ENCODE measurements around the gene ATRX.
"Not testable (repeated sequence)": the region's sequence is repeated elsewhere in the genome, so short reads cannot be mapped to it uniquely, and the experiment has no call there.

Gene ATRX

DNA sequence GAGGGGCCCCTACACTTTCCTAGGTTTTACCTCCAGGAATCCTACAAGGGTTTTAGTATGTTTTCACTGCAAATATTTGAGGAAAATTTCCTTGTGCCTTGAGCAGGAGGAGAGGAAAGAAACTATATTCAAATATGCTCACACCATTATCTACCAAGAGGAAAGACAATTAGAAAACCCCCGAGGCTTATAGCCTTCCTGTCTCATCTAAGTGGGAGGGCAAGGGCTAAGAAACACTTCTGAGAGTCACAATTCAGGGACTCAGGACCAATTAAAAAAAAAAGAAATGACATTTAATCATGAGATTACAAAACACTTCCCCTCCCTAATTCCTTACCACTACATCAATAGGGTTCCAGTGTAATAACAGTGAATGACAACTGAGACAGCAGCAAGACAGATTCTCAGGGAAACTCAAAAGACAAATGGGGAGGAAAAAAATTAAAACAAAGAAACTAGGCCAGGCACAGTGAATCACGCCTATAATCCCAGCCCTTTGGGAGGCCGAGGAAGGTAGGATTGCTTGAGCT, 45.6 kb downstream of the ATRX start:
- DNase-seq (ENCODE audit: low read depth) = no peak

DNA sequence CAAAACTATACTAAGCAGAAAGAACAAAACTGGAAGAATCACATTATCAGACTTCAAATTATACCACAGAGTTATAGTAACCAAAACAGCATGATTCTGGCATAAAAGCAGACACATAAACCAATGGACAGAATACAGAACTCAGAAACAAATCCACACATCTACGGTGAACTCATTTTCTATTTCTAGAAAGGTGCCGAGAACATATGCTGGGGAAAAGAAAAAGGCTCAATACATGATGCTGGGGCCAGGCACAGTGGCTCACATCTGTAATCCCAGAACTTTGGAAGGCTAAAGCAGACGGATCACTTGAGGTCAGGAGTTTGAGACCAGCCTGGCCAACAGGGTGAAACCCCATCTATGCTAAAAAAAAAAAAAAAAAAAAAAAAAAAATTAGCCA, 52.7 kb downstream of the ATRX start:
- no peak for DNase-seq (ENCODE audit: low read depth)

DNA sequence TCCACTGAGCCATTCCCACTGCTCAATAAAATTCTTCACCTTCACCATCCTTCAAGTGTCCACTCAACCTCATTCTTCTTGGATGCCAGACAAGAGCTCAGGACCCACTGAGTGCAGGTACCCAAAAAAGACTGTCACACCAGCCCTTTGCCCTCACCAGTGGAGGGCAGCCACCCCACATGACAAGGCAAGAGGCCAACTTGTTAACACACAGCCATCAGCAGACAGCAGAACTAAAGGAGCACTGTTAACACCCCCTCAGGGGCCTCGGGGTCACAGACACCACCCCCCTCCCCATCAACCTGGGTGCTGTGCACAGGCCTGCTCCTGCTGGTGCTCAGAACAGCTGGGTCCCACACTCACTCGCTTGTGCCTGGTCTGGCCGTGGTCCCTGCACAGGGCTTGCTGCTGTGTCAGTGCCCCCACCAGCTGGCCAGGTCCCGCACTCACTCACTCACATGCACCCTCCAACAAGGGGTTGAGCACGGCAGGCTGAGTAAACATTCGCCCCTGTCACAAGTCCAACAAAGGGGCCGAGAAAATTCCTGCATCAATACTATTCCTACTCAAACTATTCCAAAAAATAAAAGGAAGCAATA, 54.1 kb downstream of the ATRX start:
- DNase-seq (ENCODE audit: low read depth) = no peak

DNA sequence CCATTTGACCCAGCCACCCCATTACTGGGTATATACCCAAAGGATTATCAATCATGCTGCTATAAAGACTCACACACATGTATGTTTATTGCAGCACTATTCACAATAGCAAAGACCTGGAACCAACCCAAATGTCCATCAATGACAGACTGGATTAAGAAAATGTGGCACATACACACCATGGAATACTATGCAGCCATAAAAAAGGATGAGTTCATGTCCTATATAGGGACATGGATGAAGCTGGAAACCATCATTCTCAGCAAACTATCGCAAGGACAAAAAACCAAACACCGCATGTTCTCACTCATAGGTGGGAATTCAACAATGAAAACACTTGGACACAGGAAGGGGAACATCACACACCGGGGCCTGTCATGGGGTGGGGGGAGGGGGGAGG, 59.9 kb downstream of the ATRX start:
- not testable (repeated sequence) for DNase-seq (ENCODE audit: low read depth)

DNA sequence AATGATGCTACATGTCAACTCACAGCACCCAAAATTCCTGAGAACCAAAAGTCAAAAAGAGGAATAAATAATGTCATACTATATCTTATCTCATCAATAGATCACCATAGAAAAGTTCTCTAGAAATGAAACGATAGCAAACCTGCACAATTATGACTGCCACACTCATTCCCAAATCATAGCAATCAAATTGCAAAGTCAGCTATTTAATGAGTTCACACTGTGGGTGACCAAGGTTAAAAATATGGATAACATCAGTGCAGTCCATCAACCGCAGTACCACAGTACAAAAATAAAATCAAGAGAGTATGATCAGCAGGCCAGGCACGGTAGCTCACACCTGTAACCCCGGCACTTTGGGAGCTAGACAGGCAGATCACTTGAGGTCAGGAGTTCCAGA, 62.3 kb downstream of the ATRX start:
- DNase-seq (ENCODE audit: low read depth) = no peak

DNA sequence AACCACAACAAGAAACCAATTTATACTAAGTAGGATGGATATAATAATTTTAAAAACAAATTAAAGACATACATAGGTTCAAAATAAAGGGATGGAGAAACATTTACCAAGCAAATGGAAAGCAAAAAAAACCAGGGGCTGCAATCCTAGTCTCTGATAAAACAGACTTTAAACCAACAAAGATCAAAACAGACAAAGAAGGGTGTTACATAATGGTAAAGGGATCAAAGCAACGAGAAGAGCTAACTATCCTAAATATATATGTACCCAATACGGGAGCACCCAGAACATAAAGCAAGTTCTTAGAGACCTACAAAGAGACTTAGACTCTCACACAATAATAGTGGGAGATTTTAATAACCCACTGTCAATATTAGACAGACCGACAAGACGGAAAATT, 66.6 kb downstream of the ATRX start:
- DNase-seq (ENCODE audit: low read depth) = no peak

DNA sequence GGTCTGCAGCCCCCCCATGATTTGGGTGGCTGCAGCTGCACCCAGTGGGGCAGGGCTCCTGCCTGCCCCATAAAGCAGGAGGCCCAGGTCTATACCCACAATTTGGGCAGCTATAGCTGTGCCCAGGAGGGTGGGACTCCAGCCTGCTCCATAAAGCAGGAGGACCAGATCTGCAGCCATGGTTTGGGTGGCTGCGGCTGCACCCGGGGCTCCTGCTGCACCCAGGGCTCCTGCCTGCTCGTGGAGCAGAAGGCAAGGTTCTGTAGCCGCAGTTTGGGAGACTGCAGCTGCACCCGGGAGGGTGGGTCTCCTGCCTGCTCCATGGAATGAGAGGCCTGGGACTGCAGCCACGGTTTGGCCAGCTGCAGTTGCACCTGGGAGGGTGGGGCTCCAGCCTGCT, 81.1 kb downstream of the ATRX start:
- no peak for DNase-seq (ENCODE audit: low read depth)

DNA sequence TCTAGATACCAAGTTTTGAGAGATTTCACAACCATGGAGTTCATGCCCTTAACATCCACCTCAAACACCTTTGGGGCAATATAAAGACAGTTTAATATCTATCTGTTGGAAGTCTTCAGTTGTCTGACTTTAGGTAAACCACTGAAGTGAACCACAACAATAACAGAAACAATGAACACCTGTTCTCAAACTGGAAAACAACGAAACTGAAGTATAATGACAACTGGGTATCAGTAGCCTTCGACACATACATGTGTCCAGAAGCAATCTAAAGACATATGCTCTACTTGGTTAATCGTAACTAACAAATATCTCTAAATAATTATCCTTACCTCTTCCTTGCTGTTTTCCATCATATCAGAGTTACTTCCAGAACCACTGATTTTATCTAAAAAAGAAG, 87.8 kb downstream of the ATRX start:
- no peak for DNase-seq (ENCODE audit: low read depth)

DNA sequence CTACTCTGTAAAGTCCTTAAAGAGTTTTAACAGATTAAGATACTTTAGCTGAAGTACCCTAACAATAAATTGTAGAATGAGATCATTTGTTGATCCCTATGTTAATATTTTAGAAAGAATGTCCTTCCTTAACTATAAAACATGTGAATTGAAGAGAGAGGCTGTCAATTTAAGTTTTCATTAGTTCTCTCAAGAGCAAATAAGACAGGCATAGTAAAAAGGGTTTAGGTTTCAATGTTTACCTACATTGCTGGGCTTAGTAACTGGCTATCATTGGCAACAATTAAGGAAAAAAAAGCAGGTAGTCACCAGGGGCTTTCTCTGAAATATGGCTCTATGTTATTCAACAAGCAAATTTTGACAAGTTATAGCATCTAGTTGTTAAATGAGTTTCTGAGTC, 91.5 kb downstream of the ATRX start:
- DNase-seq (ENCODE audit: low read depth) = no peak

DNA sequence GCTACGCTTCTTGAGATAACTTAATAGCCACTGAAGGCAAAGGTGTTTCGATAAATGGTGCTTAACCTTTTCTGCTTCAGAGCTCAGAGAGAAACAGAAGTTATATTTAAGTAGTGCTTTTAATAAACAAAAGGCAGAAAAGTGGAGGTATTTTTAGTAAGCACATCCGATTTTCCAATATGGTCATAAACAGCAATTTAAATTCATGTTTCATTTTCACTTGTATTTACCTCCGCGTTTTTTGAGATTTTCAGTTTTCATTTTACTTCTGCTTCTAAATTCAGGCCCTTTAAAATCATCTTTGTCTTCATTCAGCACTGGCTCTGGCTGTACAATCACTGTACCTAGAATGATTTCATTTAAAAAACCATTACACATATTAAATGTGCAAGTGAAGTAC, 92.4 kb downstream of the ATRX start:
- no peak for DNase-seq (ENCODE audit: low read depth)

DNA sequence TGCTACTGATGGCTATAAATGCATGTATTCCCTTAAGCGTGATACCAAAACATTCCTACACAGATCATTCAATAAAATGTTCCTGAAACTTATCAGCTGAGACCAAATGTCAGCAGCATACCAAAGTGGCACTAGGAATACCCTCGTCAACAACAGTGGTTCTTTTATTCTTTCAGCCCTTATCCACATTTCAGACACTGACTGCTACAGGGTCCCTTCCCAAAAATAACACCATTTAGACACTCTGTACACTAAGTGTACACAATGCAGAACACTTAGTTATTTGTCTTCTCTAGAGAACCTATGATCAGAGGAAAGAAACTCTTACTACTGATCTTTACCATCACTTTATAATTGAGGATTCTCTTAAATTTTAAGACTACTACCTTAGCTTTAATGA, 94.1 kb downstream of the ATRX start:
- DNase-seq (ENCODE audit: low read depth) = no peak

DNA sequence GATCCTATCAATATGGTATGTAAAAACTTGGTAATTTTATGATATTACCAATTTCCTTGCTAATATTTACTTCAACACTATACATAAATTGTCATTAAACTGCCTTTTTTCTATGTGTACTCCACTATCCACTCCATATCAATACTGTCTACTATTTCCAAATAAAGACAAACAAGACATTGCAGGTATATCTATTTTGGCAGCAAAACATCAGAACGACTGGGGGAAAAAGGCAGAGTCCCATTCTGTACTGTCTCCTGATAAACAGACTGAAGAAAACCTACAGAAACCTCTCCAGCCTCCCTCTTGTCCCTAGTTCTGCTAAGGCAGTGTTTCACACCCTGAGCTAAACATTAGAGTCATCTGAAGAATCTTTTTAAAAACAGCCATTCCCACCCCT, 96.6 kb downstream of the ATRX start:
- DNase-seq (ENCODE audit: low read depth) = no peak

DNA sequence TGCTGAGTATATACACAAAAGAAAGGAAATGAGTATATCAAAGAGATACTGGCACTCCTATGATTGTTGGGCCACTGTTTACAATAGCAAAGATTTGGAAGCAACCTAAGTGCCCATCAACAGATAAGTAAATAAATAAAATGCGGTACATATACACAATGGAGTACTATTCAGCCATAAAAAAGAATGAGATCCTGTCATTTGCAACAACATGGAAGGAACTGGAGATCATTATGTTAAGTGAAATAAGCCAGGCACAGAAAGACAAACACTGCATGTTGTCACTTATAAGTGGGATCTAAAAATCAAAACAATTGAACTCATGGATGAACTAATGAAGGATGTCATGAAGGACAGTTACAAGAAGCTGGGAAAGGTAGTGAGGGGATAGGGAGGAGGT, 100.3 kb downstream of the ATRX start:
- DNase-seq (ENCODE audit: low read depth) = not testable (repeated sequence)

DNA sequence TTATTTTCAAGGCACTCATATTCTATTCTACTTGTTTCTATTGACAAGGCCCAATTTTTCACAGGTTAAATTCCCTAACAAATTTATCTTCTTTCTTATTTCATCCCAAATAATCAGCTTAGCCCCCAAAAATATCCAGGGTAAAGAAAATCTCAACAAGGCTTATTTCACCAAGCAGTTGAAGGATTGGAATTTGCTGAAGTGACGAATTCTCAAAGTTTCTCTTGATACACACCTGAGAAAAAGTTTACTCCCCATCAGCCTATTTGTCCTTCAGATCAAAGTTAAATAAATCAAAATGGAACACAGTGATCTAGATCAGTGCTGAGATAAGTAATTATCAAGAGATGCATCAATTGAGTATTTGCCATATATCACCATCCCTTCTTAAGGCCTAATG, 106.9 kb downstream of the ATRX start:
- no peak for DNase-seq (ENCODE audit: low read depth)

DNA sequence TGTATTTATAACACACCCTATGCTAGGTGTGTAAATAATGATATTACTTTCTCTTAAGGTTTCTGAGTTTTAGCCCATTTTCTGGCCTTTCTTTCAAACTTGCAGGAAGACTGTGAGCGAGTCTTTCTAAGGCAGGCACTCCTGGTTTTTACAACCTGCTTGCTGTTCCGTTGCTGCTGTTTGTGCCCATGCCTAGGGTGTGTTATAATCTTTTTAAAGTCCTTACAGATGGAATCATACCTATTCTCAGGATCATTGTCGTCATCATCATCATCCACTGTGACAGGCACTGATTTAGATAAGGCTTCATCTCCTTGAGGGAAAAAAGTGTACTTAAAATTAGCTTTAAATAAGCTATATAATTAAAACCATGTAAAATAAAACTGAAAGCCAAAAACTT, 110.0 kb downstream of the ATRX start:
- DNase-seq (ENCODE audit: low read depth) = no peak

DNA sequence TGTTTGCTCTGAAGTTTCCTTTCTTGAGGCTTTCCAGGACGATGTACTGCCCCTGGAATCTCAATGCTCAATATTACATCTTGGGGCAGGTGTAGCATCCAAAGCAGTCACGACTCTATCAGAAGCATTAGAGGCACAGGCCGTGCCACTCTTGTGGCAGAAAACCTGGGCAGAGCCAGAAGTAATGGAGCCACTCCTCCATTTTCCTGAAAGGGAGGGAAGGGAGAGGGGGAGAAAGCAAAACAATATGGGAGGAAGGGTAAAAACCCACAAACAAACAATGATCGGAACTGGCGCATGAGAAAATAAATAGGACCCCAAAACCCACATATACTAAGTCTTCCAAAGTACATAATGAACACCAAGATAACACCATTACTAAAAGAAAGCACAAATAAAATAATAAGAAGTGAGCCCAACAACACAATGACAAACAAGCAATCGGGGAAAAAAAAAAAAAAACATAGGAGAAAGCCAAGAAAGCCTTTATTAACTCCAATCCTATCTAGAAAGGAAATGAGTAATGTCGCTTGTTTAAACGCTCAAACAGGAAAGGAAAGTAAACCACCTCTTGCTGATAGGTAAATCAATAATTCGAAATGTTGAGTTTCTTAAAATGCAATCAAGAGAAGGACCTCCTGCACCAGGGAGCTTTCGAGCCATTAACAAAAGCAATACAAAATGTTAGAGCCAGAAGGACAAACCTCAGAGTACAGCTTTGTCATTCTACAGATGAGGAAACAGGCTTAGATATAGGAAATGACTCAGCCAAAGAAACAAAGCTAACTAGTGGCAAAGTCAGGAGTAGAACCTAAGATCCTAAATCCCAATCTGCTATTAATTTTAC, 117.4 kb downstream of the ATRX start:
- no peak for DNase-seq (ENCODE audit: low read depth)

DNA sequence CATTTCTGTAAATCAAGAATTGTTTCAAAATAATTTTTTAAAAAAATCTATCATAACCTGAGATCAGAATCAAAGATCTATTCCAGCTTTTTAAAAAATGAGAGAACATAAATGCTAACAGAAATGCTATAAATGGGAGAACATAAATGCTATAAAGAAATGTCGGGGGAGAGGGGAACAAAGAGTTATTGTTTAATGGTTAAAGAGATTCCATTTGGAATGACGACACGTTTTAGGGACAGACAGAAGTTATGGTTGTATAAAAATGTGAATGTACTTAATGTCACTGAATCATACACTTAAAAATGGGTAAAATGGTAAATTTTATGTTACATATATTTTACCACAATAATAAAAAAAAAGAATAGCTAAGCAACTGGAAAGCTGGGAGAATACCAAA, 127.1 kb downstream of the ATRX start:
- no peak for DNase-seq (ENCODE audit: low read depth)

DNA sequence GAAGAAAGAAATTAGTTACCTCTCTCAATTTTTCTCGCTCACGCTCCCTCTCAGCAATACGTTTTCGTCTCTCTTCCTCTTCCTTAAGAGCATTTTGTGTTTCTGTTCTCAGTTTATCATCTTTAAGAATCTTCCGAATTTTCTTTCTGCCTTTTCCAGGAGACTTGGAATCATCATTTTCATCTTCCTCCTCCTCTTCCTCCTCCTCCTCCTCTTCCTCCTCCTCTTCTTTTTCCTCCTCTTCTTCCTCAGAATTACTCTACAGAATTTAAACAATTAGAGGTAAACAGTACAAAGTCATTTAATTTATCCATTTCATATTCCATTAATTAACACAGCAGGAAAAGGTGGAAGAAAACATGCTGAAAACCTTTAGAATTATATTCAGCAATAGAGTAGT, 133.9 kb downstream of the ATRX start:
- DNase-seq (ENCODE audit: low read depth) = no peak

DNA sequence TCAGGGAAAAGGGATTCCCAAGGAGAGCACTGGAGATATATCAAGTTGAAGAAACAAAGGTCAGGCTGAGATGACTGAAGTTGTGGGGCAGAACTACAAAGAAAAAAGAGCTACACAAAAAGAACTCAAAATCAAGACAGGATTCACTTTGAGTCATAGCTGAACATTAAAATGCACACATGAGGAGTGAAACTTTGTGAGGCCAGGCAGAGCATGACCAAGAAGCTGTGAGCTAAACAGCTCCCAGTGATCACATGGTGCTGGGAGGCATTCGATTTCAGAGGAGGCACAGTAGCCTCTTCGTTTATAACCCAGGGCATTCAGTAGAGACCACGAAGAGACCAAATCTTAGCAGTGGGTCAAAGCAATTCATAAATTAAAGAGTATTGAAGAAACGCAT, 145.3 kb downstream of the ATRX start:
- no peak for DNase-seq (ENCODE audit: low read depth)

DNA sequence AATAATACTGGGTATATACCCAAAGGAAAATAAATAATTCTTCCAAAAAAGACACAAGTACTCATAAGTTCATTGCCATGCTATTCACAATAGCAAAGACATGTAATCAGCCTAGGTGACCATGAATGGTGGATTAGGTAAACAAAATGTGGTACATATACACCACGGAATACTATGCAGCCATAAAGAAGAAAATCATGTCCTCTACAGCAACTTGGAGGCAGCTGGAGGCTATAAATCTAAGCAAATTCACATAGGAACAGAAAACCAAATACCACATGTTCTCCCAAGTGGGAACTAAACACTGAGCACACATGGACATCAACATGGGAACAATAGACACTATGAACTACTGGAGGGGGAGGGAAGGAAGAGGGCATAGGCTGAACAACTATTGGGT, 146.2 kb downstream of the ATRX start:
- DNase-seq (ENCODE audit: low read depth) = no peak

DNA sequence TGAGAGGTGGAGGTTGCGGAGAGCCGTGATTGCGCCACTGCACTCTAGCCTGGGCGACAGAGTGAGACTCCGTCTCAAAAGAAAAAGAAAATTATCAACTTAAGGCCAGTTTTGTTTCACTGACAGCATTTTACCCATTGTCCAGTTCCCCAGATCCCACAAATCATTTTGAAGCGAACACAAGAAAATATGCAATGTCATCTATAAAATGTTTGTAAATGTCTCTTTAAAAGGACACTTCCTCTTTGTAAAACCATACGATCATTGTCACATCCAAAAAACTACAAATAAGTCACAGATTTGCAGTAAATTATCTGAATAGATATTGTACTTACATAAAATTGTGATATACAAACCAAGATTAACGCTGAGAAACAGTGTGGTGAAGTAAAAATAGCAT, 147.6 kb downstream of the ATRX start:
- DNase-seq (ENCODE audit: low read depth) = no peak

DNA sequence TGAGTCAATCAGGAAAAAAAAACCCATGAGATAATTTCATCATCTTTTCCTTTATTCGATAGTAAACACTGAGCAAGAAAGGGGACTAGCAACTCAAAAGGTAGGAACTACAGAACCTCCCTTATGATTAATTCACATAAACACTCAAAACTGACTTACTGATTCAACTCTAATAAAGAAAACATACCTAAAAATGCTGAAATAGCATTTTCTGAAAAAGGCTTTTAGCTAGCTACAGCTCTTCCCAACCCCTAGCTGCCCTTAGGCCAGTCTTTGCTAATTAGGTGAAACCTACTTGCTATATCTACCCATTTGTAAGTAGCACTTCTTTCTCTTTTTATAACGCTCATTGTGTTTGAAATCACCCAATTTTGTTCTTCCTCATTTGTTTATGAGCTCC, 150.6 kb downstream of the ATRX start:
- DNase-seq (ENCODE audit: low read depth) = no peak

DNA sequence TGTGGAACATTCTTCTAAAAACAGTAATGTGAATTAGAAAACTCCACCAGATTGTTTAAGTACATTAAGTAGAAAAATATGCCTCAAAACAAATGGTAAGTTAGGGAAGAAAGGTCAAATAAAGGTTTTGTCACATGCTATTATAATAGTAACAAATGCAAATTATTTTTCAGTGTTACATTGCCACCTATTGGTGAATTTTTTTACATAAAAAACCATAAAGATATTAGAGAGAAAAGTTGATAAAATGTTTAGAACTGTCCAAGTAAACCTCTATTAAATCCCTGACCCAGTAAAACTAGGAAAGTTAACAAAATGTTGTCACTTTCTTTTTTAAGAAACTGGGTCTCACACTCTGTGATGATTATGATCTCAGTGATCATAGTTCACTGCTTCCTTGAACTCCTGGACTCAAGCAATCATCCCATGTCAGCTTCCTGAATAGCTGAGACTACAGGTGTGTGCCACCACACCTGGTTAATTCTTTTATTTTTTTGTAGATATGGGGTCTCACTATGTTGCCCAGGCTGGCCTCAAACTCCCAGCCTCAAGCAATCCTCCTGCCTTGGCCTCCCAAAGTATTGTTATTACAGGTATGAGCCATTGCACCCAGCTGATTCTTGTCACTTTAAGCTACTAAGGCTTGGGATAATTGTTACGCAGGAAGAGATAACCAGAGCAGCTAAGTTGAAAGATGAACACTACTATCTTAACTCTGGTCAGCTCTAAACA, 157.6 kb downstream of the ATRX start:
- DNase-seq (ENCODE audit: low read depth) = no peak

Measured in T-helper 22 cell (primary cell).